Measurements from ENCODE around the gene C1R.

The C1R gene

DNA sequence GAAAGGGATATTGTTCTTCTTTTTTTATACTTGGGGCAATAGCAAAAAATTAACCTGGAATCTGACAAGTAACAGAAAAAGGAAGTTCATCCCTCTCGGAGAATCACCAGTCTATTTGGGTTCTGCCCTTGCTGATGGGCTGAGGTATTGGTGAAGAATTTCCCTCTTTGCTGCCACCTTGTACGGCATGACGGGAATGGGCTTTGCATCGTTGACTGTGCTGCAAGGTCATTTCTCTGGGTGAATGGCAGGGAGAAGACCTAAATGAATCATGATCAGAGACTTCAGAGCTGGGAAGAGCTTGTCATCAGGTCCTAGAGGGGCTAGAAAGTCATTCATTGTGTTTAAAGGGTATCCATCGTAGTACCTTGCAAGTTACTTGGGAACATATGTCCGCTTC, 19.7 kb downstream of the C1R start:
- 93 to 94% methylated on average over 6 of the region's 6 CpGs for WGBS, 2 experiments
- no peaks in the 10 kb centered on the region for H3K4me1 ChIP-seq (ENCODE audit: control insufficient read depth, insufficient read depth, low read length)
- H3K4me3 ChIP-seq (ENCODE audit: insufficient read depth, low read depth, low read length) = no peak overlapping the region
- no peaks in the 10 kb centered on the region for H3K36me3 ChIP-seq (ENCODE audit: control insufficient read depth, insufficient read depth, low read length)
- no peak overlapping the region for H3K27ac ChIP-seq (ENCODE audit: insufficient read depth, low read depth, low read length, poor library complexity, severe bottlenecking)
- H3K9me3 ChIP-seq (ENCODE audit: control insufficient read depth, low read length) = no peaks in the 10 kb centered on the region
- no peaks in the 10 kb centered on the region for H3K27me3 ChIP-seq (ENCODE audit: control insufficient read depth, insufficient read depth, low read length, poor library complexity, severe bottlenecking)

DNA sequence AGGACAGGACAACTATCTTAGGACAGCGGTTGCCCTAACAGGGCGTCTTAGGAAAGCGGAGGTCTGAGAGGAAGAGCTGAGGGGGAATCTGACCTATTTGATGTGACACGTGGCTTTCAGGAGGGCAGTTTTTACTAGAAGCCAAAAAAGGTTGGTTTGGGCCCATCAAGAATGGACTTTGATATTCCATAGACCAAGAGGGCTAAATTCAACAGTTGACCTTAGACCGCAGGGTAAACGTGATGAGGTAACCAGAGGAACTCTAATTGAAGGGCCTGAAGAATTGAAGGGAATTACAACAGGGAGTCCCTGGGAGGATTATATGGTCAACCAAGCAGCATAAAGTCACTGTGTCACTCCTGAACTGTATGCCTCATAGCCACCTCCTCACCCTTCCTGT, 20.2 kb downstream of the C1R start:
- Histone ChIP-seq H3K36me3 (ENCODE audit: control insufficient read depth, insufficient read depth, low read length) (no peaks in the 10 kb centered on the region), H3K27me3 (ENCODE audit: control insufficient read depth, insufficient read depth, low read length, poor library complexity, severe bottlenecking) (no peaks in the 10 kb centered on the region), H3K4me1 (ENCODE audit: control insufficient read depth, insufficient read depth, low read length) (no peaks in the 10 kb centered on the region), H3K4me3 (ENCODE audit: insufficient read depth, low read depth, low read length) (no peak overlapping the region), H3K9me3 (ENCODE audit: control insufficient read depth, low read length) (no peaks in the 10 kb centered on the region), H3K27ac (ENCODE audit: insufficient read depth, low read depth, low read length, poor library complexity, severe bottlenecking) (no peak overlapping the region)
- WGBS, 2 experiments = 91% methylated on average over 6 of the region's 6 CpGs

- H3K9me3 ChIP-seq (ENCODE audit: control insufficient read depth, low read length) = no peaks in the 10 kb centered on the region
- no peak overlapping the region for H3K27ac ChIP-seq (ENCODE audit: insufficient read depth, low read depth, low read length, poor library complexity, severe bottlenecking)
- 92 to 96% methylated on average over 6 of the region's 6 CpGs for WGBS, 2 experiments
- no peaks in the 10 kb centered on the region for H3K36me3 ChIP-seq (ENCODE audit: control insufficient read depth, insufficient read depth, low read length)
- no peaks in the 10 kb centered on the region for H3K4me1 ChIP-seq (ENCODE audit: control insufficient read depth, insufficient read depth, low read length)
- no peak overlapping the region for H3K4me3 ChIP-seq (ENCODE audit: insufficient read depth, low read depth, low read length)
- no peaks in the 10 kb centered on the region for H3K27me3 ChIP-seq (ENCODE audit: control insufficient read depth, insufficient read depth, low read length, poor library complexity, severe bottlenecking)
Measured at GRCh38 chr12:7069386-7069785, 22.9 kb downstream of the C1R start.

DNA sequence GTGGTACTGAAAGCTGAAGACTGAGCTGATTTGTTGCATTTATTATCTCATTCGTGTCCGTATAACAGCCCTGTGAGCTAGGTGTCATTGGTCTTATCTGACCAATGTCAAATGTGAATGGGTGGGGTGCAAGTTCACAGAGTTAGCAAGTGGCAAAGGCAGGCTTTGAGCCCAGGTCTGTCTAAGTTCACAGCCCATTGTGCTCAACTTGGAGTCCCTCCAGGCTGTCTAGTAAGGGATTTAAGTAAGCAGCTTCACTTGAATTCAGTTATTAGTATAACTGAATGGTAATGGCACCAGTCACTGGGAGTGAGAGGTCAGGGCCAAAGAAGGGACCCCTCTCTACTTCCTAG, 23.3 kb downstream of the C1R start:
- 94 to 95% methylated on average over 2 of the region's 2 CpGs for WGBS, 2 experiments
- no peaks in the 10 kb centered on the region for H3K27me3 ChIP-seq (ENCODE audit: control insufficient read depth, insufficient read depth, low read length, poor library complexity, severe bottlenecking)
- no peaks in the 10 kb centered on the region for H3K9me3 ChIP-seq (ENCODE audit: control insufficient read depth, low read length)
- H3K4me1 ChIP-seq (ENCODE audit: control insufficient read depth, insufficient read depth, low read length) = no peaks in the 10 kb centered on the region
- no peak overlapping the region for H3K4me3 ChIP-seq (ENCODE audit: insufficient read depth, low read depth, low read length)
- H3K27ac ChIP-seq (ENCODE audit: insufficient read depth, low read depth, low read length, poor library complexity, severe bottlenecking) = no peak overlapping the region
- no peaks in the 10 kb centered on the region for H3K36me3 ChIP-seq (ENCODE audit: control insufficient read depth, insufficient read depth, low read length)

GRCh38 chr12:7068240-7068993, 23.8 kb downstream of the C1R start:
- WGBS, 2 experiments = 93 to 95% methylated on average over 11 of the region's 11 CpGs

DNA sequence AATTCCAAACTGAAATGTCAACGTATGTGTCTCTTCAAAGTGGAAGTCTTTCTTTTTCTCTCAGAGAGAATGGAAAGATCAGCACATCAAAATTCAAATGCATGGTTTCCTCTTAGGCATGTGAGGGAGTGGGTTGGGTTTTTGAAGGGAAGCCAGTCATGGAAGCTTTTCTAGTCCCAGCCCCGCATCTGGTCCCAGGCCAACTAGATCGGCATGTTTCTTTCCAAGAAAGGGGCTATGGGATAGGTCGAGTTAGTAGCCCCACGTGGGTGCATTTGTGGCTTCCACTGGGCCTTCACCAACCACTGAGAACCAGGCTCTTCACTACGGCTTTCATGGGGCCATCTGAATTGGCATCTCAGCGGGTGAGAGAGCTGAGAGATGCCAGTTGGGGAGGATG, 25.1 kb downstream of the C1R start:
- Histone ChIP-seq H3K9me3 (ENCODE audit: control insufficient read depth, low read length) (no peaks in the 10 kb centered on the region), H3K36me3 (ENCODE audit: control insufficient read depth, insufficient read depth, low read length) (no peaks in the 10 kb centered on the region), H3K4me1 (ENCODE audit: control insufficient read depth, insufficient read depth, low read length) (no peaks in the 10 kb centered on the region), H3K27me3 (ENCODE audit: control insufficient read depth, insufficient read depth, low read length, poor library complexity, severe bottlenecking) (no peaks in the 10 kb centered on the region), H3K4me3 (ENCODE audit: insufficient read depth, low read depth, low read length) (no peak overlapping the region), H3K27ac (ENCODE audit: insufficient read depth, low read depth, low read length, poor library complexity, severe bottlenecking) (no peak overlapping the region)
- 92% methylated on average over 7 of the region's 7 CpGs for WGBS, 2 experiments

More at GRCh38 chr12:7068240-7068993, 23.8 kb downstream of the C1R start:
- Histone ChIP-seq H3K9me3 (ENCODE audit: control insufficient read depth, low read length) (no peaks in the 10 kb centered on the region), H3K36me3 (ENCODE audit: control insufficient read depth, insufficient read depth, low read length) (no peaks in the 10 kb centered on the region), H3K27me3 (ENCODE audit: control insufficient read depth, insufficient read depth, low read length, poor library complexity, severe bottlenecking) (no peaks in the 10 kb centered on the region), H3K27ac (ENCODE audit: insufficient read depth, low read depth, low read length, poor library complexity, severe bottlenecking) (no peak overlapping the region), H3K4me1 (ENCODE audit: control insufficient read depth, insufficient read depth, low read length) (no peaks in the 10 kb centered on the region), H3K4me3 (ENCODE audit: insufficient read depth, low read depth, low read length) (no peak overlapping the region)

DNA sequence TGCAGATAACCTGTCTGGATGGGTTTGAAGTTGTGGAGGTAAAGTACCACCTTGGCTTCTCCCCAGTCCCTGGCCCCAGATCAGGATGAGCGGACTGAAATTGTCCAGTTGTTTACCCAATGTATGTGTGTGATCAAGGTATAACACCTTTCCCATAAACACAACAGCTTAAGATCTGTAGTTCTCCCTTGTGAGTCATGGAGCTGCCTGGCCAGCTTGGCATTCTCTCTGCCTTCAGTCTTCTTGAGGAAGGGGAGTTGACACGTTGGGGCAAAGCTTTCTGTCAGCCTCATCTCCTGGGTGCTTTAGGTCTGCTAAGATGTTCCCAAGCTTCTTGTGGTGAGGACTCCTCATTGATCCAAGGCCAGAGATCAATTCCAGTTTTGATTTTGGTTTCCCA, 25.6 kb downstream of the C1R start:
- H3K27ac ChIP-seq (ENCODE audit: insufficient read depth, low read depth, low read length, poor library complexity, severe bottlenecking) = no peak overlapping the region
- 77 to 88% methylated on average over 2 of the region's 2 CpGs for WGBS, 2 experiments
- H3K9me3 ChIP-seq (ENCODE audit: control insufficient read depth, low read length) = no peaks in the 10 kb centered on the region
- H3K4me3 ChIP-seq (ENCODE audit: insufficient read depth, low read depth, low read length) = no peak overlapping the region
- H3K36me3 ChIP-seq (ENCODE audit: control insufficient read depth, insufficient read depth, low read length) = no peaks in the 10 kb centered on the region
- H3K4me1 ChIP-seq (ENCODE audit: control insufficient read depth, insufficient read depth, low read length) = no peaks in the 10 kb centered on the region
- no peaks in the 10 kb centered on the region for H3K27me3 ChIP-seq (ENCODE audit: control insufficient read depth, insufficient read depth, low read length, poor library complexity, severe bottlenecking)

DNA sequence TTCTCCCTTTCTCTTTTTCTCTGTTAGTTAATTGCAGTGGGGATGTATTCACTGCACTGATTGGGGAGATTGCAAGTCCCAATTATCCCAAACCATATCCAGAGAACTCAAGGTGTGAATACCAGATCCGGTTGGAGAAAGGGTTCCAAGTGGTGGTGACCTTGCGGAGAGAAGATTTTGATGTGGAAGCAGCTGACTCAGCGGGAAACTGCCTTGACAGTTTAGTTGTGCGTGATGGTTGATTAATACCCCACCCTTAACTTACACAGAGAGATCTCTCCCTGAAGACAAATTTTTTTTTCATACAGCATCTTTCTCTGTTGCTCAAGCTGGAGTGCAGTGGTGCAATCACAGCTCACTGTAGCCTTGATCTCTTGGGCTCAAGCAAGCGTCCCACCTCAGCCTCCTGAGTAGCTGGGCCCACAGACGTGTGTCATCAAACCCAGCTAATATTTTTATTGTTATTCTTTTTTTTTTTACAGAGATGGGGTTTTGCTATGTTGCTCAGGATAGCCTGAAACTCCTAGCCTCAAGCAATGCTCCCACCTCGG, 27.1 kb downstream of the C1R start:
- no peaks in the 10 kb centered on the region for H3K36me3 ChIP-seq (ENCODE audit: control insufficient read depth, insufficient read depth, low read length)
- WGBS, 2 experiments = 87 to 92% methylated on average over 6 to 7 of the region's 7 CpGs

DNA sequence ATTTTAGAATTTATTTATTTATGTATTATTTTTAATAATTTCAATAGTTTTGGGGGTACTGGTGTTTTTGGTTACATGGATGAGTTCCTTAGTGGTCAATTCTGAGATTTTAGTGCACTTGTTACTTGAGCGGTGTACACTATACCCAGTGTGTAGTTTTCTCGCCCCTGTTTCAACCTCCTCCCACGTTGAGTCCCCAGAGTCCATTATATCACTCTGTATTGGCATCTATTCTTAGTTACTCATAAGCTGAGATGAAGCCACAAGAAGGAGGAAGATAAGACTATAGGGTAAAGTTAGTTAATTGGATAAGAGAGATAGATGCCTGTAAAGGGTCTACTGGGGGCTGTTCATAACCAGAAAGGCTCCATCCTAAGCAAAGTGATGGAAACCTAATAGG, 27.7 kb downstream of the C1R start:
- 97 to 100% methylated on average over 3 of the region's 3 CpGs for WGBS, 2 experiments
- no peaks in the 10 kb centered on the region for H3K4me1 ChIP-seq (ENCODE audit: control insufficient read depth, insufficient read depth, low read length)
- no peaks in the 10 kb centered on the region for H3K27me3 ChIP-seq (ENCODE audit: control insufficient read depth, insufficient read depth, low read length, poor library complexity, severe bottlenecking)
- no peaks in the 10 kb centered on the region for H3K9me3 ChIP-seq (ENCODE audit: control insufficient read depth, low read length)
- H3K36me3 ChIP-seq (ENCODE audit: control insufficient read depth, insufficient read depth, low read length) = no peaks in the 10 kb centered on the region
- no peak overlapping the region for H3K27ac ChIP-seq (ENCODE audit: insufficient read depth, low read depth, low read length, poor library complexity, severe bottlenecking)
- H3K4me3 ChIP-seq (ENCODE audit: insufficient read depth, low read depth, low read length) = no peak overlapping the region

More for the DNA sequence above, 27.1 kb downstream of the C1R start:
- no peak overlapping the region for H3K27ac ChIP-seq (ENCODE audit: insufficient read depth, low read depth, low read length, poor library complexity, severe bottlenecking)
- no peaks in the 10 kb centered on the region for H3K27me3 ChIP-seq (ENCODE audit: control insufficient read depth, insufficient read depth, low read length, poor library complexity, severe bottlenecking)
- H3K4me1 ChIP-seq (ENCODE audit: control insufficient read depth, insufficient read depth, low read length) = no peaks in the 10 kb centered on the region
- H3K9me3 ChIP-seq (ENCODE audit: control insufficient read depth, low read length) = no peaks in the 10 kb centered on the region
- no peak overlapping the region for H3K4me3 ChIP-seq (ENCODE audit: insufficient read depth, low read depth, low read length)

DNA sequence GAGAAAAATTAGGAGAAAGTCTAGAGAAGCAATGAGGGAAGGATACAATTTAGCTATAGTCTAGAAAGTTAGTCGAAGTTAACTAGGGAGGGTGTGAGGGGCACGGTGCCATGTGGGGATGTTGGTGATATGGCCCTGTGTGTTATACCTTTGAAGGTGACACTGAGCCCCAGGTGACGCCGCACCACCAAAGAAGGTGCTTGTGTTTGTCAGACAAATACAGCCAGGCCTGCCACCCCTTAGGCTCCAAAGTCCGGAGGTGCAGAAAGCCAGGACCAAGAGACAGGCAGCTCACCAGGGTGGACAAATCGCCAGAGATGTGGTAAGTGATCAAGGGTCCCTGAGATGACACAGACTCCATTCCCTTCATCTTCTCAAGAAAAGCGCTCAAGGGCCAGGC, 30.6 kb downstream of the C1R start:
- H3K27ac ChIP-seq (ENCODE audit: insufficient read depth, low read depth, low read length, poor library complexity, severe bottlenecking) = no peak overlapping the region
- no peaks in the 10 kb centered on the region for H3K27me3 ChIP-seq (ENCODE audit: control insufficient read depth, insufficient read depth, low read length, poor library complexity, severe bottlenecking)
- H3K4me1 ChIP-seq (ENCODE audit: control insufficient read depth, insufficient read depth, low read length) = no peaks in the 10 kb centered on the region
- WGBS, 2 experiments = 94 to 96% methylated on average over 7 of the region's 7 CpGs
- no peaks in the 10 kb centered on the region for H3K36me3 ChIP-seq (ENCODE audit: control insufficient read depth, insufficient read depth, low read length)
- no peaks in the 10 kb centered on the region for H3K9me3 ChIP-seq (ENCODE audit: control insufficient read depth, low read length)
- no peak overlapping the region for H3K4me3 ChIP-seq (ENCODE audit: insufficient read depth, low read depth, low read length)
